HG03108 (cell line): ENCODE data around the gene ZNF2.

Experiments
- ATAC-seq: cut with Tn5 transposase; IDR thresholded peaks from one replicate; pipeline ENCODE4 v1.9.1; 2021; ENCODE audit warnings: moderate library complexity; ENCODE audit not compliant: unreplicated experiment

The ZNF2 gene

DNA sequence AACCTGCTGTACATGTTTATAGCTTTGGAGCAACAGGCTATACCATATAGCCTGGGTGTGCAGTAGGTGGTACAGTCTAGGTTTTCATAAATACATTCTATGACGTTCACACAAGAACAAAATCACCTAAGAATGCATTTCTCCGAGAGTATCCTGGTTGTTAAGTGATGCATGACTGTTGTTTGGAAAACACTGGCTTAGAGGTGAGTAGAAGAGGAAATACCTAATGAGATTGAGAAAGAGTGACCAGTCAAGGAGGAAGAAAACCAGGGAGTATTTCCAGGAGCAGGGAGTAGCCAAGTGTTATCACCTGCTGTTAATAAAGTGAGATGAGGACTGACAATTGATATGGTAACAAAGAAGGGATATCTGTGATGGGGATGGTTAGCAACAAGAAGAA lies 38.8 kb downstream of the ZNF2 start:
- no peak for ATAC-seq

DNA sequence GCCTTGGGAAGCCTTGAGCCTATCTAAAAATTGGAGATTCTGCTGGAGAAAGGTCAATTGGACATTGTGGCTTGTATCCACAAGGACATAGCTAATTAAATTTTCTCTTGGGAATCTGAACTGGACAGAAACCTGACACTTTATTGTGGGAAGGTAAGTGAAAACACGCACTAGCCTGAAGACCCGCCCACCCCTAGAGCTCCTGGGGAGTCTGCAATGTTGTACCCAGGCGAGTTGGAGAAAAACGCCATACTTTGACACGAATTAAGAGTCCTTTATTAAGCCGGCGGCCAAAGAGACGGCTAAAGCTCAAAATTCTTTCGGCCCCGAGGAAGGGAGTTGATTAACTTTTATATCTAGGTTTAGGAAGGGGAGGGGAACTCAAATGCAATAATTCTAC lies 40.5 kb downstream of the ZNF2 start:
- no peak for ATAC-seq

DNA sequence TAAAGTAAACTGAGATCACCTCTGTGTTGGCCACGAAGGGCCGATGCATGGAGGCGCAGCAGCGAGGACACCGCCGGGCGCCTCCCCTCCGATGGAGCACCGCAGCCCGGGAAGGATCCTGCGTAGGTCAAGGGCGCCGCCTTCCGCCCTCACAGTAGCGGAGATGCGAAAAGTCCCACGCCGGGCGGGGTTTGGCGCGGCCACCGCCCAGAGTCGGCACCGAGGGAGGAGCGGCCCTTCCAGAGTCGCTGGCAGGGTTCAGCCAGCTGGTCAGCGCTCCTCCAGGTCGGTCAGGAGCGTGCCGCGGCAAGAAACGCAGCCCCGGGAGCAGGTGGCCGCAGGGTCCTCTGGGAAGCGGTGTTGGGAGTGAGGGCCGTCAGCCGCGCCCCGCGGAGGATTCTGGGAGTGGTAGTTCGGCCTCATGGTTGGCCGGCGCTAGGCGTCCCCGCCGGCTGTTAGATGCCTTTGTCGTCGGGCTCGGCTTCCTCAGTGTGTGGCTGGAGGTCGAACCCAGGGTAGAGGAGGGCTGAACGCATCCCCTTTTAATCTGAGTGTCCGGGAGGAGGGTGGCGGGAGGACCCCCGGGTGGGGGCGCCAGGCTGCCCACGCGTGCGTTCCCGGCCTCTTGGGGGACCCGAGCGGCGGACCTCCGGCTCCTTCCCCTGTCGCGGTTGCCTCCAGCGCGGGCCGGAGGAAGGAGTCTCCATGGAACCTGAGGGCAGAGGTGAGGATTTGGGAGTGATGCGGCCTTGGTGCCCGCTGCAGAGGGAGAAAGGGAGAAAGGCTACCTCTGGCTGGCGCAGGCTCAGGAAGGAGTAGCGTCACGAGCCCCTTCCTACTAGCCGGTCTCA lies 41.7 kb downstream of the ZNF2 start, which contains the start of gene ZNF892:
Gene ZNF892, plus strand, starts transcription at position 411 of the 851 bp plus-strand sequence. Its CDS starts 295 bp downstream, at position 706.
- ATAC-seq, result peak; percentile 94

DNA sequence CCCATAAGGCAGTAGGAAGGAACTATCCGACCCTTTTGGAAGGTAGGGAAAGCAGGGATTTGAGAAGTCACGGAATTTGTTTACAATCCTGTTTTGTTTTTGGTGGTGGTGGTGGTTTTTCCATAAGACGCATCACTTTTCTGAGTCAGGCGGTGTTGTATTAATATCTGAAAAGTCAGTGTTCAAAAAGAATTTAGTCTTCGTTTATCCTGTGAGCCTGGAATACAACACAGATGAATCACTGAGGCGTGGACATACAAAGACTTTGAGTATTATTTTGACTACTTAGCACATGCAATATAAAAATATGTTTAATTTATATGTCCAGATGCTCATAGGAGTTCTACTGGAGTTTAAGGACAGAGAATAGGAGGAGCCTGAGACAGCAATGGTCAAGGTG lies 42.5 kb downstream of the ZNF2 start:
- ATAC-seq, result no peak

DNA sequence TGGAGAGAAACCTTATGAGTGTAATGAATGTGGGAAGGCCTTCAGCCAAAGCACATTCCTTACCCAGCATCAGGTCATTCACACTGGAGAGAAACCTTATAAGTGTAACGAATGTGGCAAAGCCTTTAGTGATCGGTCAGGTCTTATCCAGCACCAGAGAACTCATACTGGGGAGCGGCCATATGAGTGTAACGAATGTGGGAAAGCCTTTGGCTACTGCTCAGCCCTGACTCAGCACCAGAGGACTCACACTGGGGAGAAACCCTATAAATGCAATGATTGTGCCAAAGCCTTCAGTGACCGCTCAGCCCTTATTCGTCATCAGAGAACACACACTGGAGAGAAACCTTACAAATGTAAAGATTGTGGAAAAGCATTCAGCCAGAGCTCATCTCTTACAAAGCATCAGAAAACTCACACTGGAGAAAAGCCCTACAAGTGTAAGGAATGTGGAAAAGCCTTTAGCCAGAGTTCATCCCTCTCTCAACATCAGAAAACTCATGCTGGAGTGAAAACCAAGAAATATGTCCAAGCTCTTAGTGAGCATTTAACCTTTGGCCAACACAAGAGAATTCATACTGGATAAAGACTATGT lies 49.5 kb downstream of the ZNF2 start:
- ATAC-seq, result no peak

DNA sequence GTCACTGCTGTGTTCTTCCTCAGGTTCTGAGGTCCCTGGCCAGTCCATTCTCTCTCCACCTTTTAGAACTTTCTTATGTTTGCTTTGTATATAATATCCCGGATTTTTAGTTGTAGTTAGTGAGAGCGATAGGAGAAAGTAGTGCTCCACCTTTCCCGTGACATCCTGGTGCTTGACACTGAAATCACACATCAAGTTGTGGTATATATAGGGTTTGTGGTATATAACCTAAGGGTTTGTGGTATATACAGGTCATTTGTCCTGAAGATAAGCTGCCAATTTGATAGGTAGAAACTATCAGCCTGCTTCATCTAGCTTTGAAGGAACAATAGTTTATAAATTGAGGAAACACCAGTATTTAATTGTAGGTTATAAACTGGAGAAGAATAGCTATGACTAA lies 54.8 kb downstream of the ZNF2 start:
- no peak for ATAC-seq

DNA sequence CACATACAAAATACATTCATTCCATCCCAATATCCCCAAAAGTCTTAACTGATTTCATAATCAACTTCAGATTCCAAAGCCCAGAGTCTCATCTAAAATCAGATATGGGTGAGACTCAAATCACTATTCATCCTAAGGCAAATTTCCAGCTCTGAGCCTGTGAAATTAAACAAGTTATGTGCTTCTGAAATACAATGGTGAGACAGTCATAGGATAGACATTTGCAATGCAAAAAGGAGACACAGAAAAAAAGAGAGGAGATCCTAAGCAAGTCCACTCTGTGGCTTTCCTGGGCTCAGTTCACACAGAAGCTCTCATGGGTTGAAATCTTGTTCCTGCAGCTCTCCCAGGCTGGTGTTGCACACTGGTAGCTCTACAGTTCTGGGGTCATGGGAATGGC lies 60.0 kb downstream of the ZNF2 start:
- ATAC-seq, result no peak

DNA sequence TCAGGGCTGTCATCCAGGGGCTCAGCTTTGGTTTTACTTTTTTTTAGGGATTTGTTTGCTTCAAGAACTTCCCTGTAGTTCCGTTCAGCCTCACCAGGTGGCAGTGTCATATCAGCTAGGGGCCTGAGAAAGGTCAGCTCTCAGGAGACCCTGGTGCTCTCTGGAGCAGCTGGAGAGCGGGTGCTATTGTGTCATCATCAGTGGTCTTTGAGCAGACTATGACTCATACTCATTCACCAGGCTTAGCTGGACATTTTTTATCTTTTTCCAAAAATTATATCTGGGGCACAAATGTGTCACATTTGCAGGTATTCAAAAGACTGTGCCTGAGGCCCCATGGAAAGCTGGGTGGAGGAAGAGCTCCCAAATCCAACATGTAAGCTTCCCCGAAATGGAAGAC lies 66.1 kb downstream of the ZNF2 start:
- ATAC-seq, result no peak

DNA sequence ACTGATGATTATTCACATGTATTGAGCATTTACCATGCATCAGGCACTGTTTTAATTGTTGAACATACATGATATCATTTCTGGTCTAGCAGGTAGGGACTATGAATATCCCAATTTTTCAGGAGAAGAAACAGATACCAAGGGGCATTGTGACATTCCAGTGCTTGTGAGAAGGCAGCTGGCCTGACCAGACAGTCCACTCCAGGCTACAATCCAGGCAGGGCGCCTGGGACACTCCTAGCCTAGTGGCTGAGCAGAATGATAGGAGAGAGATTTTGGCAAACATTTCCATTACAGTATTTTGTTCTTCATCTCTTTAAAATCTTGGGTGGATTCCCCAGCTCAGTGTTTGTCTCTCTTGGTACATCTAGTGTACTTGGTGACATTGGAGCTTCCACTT lies 66.6 kb downstream of the ZNF2 start:
- ATAC-seq, result no peak
